ENCODE measurements around the gene CMAS. TPM values are rescaled to one million over a fixed set of nuclear protein-coding genes. Genes with fewer than 3 reads are reported as not detected.

CMAS gene
- polyA plus RNA-seq, 1 donor = 28.5 TPM

Other genes with a start within 250 kb of the CMAS start
- 84.5 TPM for gene ABCC9, start 104.8 kb upstream of the CMAS start, polyA plus RNA-seq (ENCODE audit: insufficient read length)

Measured in hindlimb muscle (tissue), 1 donor.